Gastrocnemius medialis (tissue), 4 donors: ENCODE data around the gene SAE1.

ENCODE experiments used
- POLR2A ChIP-seq, 2 donors: fragments of 450-650 bp; IDR thresholded peaks; one replicate each; pipeline ENCODE4 v1.6.1; 2017; ENCODE audit warnings: antibody characterized with exemption in 2 of 2, mild to moderate bottlenecking in 2 of 2, moderate library complexity in 2 of 2
- TF ChIP-seq, protein P1 (sequence below), 5 experiments: fragments of 450-650 bp in 3 of 5; fragments of 200-600 bp in 2 of 5; sonication (generic) in 2 of 5; IDR thresholded peaks in 4 of 5; conservative IDR thresholded peaks in 1 of 5; 1 replicate in 4 of 5; 2 replicates in 1 of 5; pipeline ENCODE4 v1.5.1; 2016 to 2019; ENCODE audit warnings: antibody characterized with exemption in 5 of 5, mild to moderate bottlenecking in 3 of 5, moderate library complexity in 3 of 5

DNA sequence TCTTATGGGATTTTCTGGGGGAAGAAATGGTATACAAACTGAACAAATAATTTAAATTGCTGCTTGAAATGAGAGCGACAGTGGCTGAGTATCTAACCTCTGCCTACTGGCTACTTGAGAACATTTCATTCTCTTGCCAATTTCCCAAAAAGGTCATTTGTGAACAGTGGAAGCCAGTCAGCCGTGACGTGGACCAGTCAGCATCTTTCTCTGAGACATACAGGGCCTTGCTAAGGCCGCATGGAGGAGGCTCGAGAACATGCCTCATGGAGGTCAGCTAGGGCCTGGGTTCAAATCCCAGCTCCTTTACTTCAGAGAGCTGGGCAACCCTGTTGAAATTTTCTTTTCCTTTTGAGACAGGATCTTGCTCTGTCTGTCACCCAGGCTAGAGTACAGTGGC, 37.4 kb upstream of the SAE1 start:
- TF ChIP-seq, protein P1, sequence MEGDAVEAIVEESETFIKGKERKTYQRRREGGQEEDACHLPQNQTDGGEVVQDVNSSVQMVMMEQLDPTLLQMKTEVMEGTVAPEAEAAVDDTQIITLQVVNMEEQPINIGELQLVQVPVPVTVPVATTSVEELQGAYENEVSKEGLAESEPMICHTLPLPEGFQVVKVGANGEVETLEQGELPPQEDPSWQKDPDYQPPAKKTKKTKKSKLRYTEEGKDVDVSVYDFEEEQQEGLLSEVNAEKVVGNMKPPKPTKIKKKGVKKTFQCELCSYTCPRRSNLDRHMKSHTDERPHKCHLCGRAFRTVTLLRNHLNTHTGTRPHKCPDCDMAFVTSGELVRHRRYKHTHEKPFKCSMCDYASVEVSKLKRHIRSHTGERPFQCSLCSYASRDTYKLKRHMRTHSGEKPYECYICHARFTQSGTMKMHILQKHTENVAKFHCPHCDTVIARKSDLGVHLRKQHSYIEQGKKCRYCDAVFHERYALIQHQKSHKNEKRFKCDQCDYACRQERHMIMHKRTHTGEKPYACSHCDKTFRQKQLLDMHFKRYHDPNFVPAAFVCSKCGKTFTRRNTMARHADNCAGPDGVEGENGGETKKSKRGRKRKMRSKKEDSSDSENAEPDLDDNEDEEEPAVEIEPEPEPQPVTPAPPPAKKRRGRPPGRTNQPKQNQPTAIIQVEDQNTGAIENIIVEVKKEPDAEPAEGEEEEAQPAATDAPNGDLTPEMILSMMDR (IDR thresholded peaks at IDR 0.05 in 4 of 5, conservative IDR thresholded peaks at IDR 0.05 in 1 of 5) = no peak
- TF ChIP-seq POLR2A (IDR thresholded peaks at IDR 0.05) = no peak
